COLO668 (cell line): ENCODE measurements around the gene C14orf119.

Experiments
- DNase-seq: peaks from one replicate; lab custom pipeline; 2025; ENCODE audit not compliant: unreplicated experiment; lab: John Stamatoyannopoulos, UW

C14orf119 gene

GRCh38 chr14:23086565-23086964 is 8.7 kb upstream of the C14orf119 start:
- DNase-seq, result no peak

GRCh38 chr14:23089498-23090253 is 5.6 kb upstream of the C14orf119 start:
- no peak for DNase-seq

GRCh38 chr14:23090254-23090636 is 5.1 kb upstream of the C14orf119 start:
- DNase-seq, result no peak

- DNase-seq, result no peak
Observed at GRCh38 chr14:23091294-23092225, 3.7 kb upstream of the C14orf119 start.

- no peak for DNase-seq
Observed at GRCh38 chr14:23093104-23093503, 2.2 kb upstream of the C14orf119 start.

GRCh38 chr14:23093526-23093925 is 1.8 kb upstream of the C14orf119 start:
- no peak for DNase-seq

- no peak for DNase-seq
Observed at GRCh38 chr14:23093991-23094665, 1.2 kb upstream of the C14orf119 start.

GRCh38 chr14:23094666-23095195 is 574 bp upstream of the C14orf119 start, which contains the start of gene ACIN1:
Gene ACIN1, minus strand, starts transcription at chr14:23095136. Its CDS starts 24 bp downstream, at chr14:23095112.
- no peak for DNase-seq

GRCh38 chr14:23097786-23098185 is 2.5 kb downstream of the C14orf119 start:
- no peak for DNase-seq

GRCh38 chr14:23099212-23099861 is 4.0 kb downstream of the C14orf119 start:
- DNase-seq, result no peak

- DNase-seq, result no peak
Observed at GRCh38 chr14:23101213-23101970, 6.1 kb downstream of the C14orf119 start.

- DNase-seq, result no peak
Observed at GRCh38 chr14:23101986-23102625, 6.8 kb downstream of the C14orf119 start.

GRCh38 chr14:23102801-23103200 is 7.5 kb downstream of the C14orf119 start:
- DNase-seq, result no peak

GRCh38 chr14:23103581-23103980 is 8.3 kb downstream of the C14orf119 start:
- no peak for DNase-seq

- DNase-seq, result no peak
Observed at GRCh38 chr14:23104070-23104590, 8.8 kb downstream of the C14orf119 start.

- DNase-seq, result no peak
Observed at GRCh38 chr14:23104591-23105347, 9.5 kb downstream of the C14orf119 start, which contains the start of gene CIROP. Gene CIROP, minus strand, starts transcription at chr14:23104989. Its CDS starts 69 bp downstream, at chr14:23104920.

GRCh38 chr14:23105348-23105824 is 10.1 kb downstream of the C14orf119 start:
- DNase-seq, result no peak

GRCh38 chr14:23106747-23107045 is 11.4 kb downstream of the C14orf119 start:
- no peak for DNase-seq
